ENCODE results near the gene NUDCD2.
"Not testable (repeated sequence)": the region's sequence is repeated elsewhere in the genome, so short reads cannot be mapped to it uniquely, and the experiment has no call there.

Gene NUDCD2

DNA sequence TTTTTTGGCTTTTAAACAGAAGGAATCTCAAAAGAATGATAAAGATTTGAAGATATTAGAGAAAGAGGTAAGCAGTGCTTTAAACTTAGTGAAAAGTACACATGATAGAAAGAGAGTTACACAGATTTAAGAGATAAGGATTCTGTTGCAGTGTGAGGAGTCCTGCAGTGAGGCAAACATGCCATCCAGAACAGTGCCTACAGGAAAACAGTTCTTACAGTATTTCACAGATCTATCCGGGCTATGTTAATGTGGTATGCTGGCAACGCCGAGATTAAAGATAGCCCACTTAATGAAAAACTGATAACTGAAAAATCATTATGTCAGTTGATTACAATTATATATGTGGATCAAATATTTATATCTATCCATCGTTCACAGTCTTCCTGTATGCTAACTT lies 7.8 kb upstream of the NUDCD2 start:
- no peak for DNase-seq (ENCODE audit: low spot score)

DNA sequence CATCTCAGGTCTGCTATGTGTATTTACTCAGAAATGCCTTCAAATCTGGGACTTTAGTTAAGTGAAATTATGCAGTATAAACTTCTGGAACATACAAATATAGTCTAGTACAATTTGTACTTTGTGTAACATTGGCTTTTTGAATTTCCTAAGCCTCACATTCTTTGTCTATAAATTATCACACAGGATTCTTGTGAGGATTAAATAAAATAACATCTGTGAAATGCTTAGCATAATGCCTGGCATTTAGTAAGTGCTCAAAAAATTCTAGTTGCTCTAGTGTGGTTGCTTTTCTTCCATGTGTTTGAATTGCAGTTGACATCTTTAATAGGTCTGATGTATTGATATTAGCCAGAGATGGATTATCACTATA lies 3.1 kb upstream of the NUDCD2 start:
- no peak for DNase-seq (ENCODE audit: low spot score)

DNA sequence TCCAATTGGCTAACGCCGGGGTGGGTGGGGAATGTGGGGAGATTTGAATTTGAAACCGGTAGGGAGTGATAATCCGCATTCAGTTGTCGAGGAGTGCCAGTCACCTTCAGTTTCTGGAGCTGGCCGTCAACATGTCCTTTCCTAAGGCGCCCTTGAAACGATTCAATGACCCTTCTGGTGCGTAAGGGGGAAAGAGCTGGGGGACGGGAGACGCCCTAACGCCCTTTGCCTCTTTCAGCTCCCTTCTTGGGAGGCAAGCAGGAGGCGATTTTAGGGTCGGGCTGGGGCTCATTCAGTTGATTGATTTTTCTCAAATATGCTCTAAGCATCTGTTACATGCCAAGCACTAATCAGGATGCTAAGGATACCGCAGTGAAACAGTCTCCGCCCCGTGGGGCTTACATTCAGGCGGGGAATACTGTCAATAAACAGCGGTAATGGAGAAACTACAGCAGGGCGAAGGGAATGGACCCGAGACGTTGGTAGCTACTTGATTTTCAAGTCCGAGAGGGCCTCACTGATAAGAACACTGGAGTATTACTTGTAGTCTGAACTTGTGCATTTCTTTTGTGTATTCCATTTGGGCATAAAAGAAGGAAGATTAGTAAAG lies 765 bp upstream of the NUDCD2 start, which contains the start of gene HMMR:
Gene HMMR, plus strand, starts transcription at position 71 of the 610 bp plus-strand sequence. Its CDS starts 61 bp downstream, at position 132.
- DNase-seq (ENCODE audit: low spot score): no peak

DNA sequence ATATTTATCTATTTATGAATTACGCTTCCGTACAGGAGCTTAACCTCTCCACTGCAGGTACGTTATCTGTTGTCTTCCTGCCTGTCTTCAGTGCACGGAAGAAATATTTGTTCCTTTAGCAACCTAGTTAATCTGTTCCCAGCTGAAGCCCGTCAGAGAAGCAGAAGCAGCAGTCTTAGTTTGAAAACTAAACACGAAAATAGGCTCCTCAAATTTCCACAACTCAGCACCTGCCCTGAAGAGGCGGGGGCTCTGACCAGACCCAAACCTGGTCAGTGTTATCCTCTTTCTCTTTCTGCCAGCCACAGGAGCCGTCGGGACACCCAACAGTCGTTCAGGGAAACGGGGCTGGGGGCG lies 462 bp downstream of the NUDCD2 start:
- no peak for DNase-seq (ENCODE audit: low spot score)

DNA sequence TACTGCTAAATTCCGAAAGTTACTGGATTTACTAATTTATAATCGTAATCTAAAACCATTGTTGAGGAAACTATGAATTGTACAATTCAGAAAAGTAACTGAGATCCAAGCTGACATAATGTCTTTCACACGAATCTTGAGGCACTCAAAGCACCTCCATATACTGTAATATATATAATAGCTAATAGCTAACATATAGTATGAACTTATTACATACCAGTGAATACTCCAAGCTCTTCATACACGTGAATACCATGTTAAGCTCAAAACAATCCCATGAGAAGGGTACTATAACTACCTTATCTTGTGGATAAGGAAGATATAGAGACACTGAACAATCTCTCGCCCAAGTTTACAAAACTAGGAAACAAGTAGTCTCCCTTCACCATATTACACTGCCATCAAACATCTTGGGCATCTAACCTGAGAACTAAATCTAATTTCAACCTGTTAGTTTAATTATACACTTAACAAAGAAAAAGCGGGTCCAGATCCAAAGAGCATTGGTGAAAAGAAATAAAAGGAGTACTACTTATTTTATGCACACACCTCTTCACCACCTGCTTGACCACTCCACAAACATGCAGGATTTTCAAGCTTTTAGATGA lies 1.0 kb downstream of the NUDCD2 start:
- no peak for DNase-seq (ENCODE audit: low spot score)

DNA sequence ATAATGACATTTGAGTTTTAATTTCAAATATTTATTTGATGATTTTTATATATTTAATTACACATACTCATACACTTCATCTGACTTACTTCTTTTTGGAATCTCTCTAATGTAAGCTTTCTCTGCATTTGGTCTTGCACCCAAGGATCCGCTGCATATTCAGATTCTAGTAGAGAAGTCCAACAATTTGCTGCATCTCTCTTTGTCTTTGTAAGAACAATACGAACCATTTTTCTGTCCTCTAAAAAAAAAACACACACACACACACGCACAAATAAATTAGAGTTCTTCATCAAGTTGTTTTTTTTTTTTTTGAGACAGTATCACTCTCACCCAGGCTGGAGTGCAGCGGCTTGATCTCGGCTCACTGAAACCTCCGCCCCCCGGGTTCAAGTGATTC lies 3.1 kb downstream of the NUDCD2 start:
- no peak for DNase-seq (ENCODE audit: low spot score)

DNA sequence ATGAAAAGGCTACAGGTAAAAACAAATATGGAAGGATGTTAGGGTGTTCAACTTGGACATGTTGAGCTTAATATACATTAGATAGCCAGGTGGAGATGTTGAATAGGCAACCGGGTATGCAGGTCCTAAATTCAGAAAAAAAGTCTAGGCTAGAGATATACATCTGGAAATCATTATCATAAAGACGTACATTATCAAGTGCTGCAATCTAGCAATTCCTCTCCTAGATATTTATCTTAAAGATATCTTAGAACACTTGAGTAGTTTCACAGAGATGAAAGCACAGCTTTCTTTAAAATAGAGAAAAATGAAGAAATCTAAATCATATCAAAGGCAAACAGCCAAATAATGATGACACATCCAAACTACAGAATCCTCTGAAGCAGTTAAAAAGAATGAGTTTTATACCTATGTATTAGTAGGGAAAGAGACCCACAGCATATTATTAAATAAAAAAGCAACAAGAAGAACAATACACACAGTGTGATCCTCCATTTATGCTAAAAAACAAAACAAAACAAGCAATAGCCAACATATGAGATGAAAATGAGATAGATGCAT lies 3.8 kb downstream of the NUDCD2 start:
- no peak for DNase-seq (ENCODE audit: low spot score)

DNA sequence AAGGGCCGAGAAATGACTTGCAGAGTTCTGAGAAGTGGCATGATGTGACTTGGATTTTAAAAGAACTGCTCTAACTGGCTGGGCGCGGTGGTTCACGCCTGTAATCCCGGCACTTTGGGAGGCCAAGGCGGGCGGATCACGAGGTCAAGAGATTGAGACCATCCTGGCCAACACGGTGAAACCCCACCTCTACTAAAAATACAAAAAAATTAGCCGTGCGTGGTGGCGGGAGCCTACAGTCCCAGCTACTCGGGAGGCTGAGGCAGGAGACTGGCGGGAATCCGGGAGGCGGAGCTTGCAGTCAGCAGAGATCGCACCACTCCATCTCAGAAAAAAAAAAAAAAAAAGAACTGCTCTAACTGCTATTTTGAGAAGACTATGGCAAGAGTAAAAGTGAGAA lies 4.5 kb downstream of the NUDCD2 start:
- DNase-seq (ENCODE audit: low spot score): not testable (repeated sequence)

DNA sequence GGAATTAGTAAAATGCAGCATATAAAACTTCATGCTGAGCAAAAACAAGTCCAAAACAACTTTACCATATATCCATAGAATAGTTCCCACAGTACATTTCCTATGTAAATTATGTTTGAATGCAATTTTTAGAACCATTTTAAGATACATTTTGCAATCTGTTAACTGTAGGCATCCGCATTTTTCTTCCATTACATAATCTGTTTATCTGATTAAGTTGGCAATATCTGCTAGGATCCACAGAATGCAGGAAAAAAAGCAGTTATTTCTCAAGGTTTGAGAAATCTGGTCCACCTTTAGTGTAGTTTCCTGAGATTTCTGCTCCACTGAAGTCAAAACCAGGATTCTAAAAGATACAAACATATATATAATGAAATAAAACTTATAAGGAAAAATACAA lies 6.2 kb downstream of the NUDCD2 start:
- no peak for DNase-seq (ENCODE audit: low spot score)

DNA sequence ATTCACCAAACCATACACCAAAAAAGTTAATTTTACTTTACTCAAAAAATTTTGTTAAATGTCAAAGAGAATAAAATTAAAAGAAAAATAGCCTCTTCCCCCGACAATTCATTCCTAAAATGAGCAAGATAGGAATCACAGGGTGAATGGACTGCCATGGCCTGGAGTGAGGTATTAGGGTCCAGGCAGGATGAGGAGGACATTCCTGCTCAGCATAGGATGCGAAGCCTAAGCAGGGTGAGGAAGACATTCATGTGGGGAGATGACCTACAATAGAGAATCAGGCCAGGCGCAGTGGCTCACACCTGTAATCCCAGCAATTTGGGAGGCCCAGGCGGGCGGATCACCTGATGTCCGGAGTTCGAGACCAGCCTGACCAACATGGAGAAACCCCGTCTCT lies 8.4 kb downstream of the NUDCD2 start:
- DNase-seq (ENCODE audit: low spot score): no peak

DNA sequence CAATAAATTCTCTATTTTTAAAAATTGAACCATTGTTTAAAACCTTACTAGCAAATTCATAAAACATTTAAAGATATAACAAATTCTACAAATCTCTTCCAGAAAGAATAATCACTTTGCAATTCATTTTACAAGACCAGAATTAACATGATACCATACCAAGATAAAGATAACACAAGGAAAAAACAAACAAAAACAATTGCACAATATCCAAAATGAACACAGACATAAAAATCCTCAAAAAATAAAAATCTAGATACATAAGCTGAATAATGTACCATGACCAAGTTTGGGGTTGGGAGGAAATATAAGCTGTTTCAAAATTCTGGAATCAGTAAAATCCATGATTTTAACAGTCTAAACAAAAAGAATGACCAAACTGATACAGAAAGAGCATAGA lies 11.4 kb downstream of the NUDCD2 start:
- DNase-seq (ENCODE audit: low spot score): no peak

DNA sequence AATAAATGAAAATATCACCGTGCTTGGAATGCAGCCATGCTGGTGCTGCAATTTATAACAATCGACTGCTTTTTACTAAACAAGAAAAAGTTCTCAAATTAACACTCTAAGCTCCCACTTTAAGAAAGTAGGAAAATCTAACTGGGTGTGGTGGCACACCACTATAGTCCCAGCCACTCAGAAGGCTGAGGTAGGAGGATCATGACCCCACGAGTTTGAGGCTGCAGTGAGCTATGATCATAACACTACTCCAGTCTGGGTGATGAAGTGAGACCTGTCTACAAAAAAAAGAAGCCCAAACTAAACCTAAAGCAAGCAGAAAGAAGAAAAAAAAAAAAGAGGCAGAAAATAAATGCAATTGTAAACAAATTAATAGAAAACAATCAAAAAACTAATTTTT lies 12.0 kb downstream of the NUDCD2 start:
- DNase-seq (ENCODE audit: low spot score): no peak

DNA sequence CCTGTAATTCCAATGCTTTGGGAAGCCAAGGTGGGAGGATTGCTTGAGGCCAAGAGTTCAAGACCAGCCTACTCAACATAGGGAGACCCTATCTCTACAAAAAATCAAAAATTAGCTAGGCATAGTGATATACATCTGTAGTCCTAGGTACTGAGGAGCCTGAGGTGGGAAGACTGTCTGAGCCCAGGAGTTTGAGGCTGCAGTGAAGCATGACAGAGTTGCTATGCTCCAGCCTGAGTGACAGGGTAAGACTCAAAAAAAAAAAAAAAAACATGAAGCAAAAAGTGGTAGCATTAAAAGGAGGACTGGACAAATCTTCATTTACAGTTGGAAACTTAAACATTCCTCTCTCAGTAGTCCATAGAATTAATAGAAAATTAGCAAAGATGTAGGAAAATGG lies 12.7 kb downstream of the NUDCD2 start:
- no peak for DNase-seq (ENCODE audit: low spot score)

DNA sequence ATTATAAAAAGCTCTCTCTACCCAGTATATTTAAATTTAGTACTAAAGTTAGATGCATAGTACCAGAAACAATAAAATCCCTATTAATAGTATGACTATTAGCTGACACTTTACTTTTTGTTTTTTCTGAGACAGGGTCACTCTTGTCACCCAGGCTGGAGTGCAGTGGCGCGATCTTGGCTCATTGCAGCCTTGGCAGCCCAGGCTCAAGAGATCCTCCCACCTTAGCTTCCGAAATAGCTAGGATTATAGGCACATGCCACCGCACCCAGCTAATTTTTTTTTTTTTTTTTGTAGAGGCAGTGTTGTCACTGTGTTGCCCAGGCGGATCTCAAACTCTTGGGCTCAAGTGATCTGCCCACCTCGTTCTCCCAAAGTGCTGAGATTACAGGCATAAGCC lies 14.6 kb downstream of the NUDCD2 start:
- DNase-seq (ENCODE audit: low spot score): no peak

DNA sequence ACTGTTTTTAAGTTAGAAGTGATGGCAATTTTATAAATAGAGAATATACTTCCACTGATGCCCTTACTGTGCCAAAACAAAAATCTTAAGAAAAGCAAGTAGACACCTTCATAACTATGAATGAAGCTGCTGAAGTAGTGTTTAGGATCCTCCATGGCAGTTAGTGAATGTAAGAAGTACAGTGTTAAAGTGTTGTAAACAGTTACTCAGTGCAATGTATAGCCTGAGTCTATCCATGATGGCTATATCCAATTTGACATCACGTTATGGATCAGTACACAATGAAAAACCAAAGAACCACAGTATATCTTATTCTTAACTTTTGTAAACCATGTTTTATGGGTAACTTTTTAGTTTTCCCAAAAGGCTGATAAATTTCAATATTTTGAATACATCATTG lies 15.4 kb downstream of the NUDCD2 start:
- DNase-seq (ENCODE audit: low spot score): no peak

DNA sequence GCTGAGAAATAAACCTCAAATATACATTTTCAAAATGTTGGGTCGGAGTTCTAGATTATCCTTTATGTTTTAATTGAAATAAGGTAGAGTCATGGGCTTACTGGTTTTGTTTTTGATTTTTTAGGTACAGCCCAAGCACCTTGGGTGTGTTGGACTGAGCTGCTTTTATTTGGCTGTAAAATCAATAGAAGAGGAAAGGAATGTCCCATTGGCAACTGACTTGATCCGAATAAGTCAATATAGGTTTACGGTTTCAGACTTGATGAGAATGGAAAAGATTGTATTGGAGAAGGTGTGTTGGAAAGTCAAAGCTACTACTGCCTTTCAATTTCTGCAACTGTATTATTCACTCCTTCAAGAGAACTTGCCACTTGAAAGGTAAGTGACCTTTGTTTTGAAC lies 18.9 kb downstream of the NUDCD2 start:
- no peak for DNase-seq (ENCODE audit: low spot score)

DNA sequence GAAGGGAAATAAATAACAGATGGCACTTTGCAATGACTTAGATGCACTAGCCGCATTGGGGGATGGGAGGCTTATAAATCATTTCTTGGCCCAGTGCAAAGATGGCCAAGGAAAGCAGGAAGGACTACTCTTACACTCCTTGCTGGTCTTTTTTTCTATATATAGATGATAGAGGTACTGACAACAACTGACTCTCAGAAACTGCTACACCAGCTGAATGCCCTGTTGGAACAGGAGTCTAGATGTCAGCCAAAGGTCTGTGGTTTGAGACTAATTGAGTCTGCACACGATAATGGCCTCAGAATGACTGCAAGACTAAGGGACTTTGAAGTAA lies 20.8 kb downstream of the NUDCD2 start:
- DNase-seq (ENCODE audit: low spot score): no peak

DNA sequence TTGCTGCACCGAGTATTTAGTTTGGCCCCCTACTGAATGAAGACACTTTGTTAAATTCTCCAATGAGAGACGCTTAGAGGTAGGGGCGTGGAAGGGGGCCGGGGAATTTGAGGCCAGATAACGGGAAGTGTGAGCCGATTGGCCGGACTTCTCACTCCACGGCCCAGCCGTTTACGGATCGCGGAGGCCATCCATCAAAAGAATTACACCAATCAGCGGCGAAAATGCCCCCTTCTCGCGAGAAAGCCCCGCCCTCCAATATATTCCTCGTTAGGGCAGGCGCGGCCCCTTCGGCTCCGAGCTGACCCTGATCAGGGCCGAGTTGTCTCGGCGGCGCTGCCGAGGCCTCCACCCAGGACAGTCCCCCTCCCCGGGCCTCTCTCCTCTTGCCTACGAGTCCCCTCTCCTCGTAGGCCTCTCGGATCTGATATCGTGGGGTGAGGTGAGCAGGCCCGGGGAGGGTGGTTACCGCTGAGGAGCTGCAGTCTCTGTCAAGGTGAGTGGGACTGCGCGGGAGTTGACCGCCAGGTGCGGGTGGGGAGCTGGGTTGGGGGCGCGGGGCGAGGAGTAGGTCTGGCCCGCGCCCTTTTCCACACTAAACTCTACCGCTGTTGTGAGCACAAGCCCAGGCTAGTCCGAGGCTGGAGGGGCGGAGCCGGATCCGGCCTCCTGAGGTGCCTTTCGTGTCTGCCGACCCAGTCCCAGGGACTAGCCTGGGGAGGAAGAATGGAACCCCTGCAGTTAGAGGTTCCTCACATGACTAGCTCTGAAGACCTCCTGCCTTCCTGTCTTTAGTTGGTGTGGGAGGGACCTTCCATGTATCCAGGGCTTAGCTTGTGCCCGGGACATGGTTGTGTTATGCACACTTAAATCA lies 22.4 kb downstream of the NUDCD2 start, which contains the start of gene CCNG1:
Gene CCNG1, plus strand, starts transcription at position 287 of the 874 bp plus-strand sequence. CDS start 1,662 bp downstream, outside the sequence.
- peak; percentile 92 for DNase-seq (ENCODE audit: low spot score)

DNA sequence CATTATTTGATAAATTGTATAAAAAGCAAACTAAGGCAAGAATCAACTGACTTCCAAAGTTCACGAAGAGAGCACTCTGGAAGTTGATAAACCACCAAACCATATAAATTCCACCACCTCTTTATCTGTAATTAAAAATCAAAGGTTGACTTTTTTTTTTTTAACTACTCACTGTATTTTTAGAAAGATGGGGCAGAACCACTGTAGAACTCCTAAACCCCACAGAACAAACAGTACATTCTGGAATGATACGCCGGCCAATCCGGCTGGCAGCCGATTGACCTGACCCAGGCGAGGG lies 22.9 kb downstream of the NUDCD2 start:
- no peak for DNase-seq (ENCODE audit: low spot score)

DNA sequence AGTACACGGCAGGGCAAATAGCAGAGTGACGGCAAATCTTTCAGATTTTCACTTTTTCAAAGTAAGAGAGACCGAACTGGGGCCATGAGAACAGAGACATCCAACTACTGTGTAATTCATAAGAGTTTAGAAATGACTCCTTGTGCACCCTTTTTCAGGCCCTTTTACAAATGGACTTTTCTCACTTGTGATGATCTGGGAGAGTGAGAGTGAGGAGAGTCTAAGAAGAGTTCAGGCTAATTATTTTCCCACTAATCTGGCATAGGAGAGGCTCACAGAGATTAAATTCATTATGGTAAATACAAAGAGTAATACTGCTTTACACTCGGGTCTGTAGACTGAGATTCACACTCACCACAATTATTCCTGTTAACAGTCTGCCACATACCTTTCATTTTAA lies 23.4 kb downstream of the NUDCD2 start:
- DNase-seq (ENCODE audit: low spot score): no peak

DNA sequence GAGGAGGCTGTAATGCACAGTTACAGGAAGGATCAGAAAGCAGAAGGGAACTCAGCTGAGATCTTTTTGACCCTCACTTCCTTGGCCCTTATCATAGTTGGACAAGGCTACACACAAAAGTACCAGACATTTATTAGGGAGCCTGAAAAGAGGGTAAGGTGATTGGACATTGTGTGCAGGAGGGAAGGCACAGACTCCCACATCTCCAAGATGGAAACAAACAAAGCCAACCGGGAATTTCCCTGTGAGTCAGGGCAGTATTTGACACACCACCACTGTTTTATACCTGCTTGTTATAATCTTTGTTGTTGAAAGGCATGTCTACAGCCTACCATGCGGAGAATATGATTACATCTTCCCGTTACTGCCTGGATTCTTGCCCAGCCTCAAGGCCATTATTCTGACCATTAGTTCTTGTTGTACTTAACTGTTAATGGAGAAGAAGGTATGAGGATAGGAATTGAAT lies 25.5 kb downstream of the NUDCD2 start:
- no peak for DNase-seq (ENCODE audit: low spot score)

DNA sequence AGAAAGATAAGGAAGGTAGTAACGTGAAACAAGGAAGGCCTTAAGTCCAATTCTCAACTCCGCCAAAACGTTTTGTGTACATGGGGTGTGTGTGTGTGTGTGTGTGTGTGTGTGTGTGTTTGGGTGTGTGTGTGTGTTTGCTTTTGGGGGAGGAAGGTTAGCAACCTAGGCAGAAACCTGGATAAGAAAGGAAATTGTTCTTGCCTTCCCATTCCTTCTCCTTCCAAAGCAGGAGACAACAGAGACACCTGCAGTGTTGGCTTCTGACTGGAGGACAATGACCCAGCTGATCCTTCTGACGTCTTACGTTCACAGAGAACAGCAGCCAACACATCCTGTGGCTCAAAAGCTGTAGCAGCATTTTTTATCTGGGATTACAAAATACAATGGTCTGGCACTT lies 26.6 kb downstream of the NUDCD2 start:
- DNase-seq (ENCODE audit: low spot score): no peak

DNA sequence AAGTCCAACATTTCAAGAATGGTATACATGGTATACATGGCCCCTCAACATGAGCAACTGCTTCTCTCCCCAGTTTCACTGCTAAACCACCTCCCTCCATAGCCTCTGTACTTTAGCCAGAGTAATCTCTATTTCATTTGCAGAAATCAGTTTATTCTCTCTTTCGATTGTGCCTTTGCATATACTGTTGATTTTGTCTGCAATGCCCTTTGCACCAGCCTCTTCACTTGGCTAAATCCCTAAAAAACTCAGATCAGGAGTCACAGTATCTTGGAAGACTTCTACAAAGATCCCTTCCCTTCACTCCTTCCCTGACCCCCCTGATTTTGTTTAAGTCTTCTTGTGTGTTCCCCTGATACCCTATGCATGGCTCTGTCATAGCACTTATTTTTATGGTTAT lies 27.4 kb downstream of the NUDCD2 start:
- DNase-seq (ENCODE audit: low spot score): no peak

Measured in left forelimb (tissue), 1 donor.